ENCODE measurements around the gene DNM1.

The DNM1 gene

DNA sequence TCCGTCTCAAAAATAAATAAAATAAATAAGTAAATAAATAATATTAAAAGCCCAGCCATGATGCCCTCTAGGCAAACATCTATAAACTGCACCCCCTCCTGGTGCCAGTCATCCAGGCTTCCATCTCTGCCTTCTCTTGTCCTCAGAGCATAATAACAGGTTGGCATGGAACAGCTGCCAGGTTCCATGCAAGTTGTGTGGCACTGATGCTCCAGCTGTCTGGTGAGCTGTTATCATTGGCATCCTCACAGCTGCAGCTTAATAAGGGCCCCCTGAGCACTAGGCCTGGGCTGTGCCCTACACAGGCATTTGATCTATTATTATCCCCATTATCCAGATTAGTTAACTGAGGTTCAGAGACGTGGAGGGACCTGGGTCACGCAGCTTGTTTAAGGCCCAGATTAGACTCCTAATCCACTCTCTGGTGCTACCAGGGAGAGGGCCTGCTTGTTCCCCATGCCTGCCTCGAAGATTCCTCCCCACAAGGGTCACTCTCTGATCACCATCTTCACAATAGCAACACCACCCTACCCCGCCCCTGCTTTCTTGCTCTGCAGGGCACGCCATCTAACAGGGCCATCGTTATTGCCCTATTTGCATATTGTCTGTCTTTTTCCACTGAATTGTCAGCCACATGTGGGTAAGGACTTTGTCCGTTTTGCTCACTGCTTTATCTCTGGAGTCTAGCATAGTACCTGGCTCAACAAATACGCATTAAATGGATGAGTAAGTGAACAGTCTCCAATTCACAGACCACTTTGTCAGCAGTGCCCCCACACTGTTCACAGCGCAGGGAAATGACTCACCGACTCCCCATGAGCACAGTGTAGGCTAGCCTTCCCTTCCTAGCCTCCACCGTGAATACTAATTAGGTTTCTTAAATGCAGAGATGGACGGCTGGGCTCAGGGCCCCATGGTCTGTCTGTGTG lies 1.5 kb upstream of the DNM1 start:
- TF ChIP-seq, protein P1, sequence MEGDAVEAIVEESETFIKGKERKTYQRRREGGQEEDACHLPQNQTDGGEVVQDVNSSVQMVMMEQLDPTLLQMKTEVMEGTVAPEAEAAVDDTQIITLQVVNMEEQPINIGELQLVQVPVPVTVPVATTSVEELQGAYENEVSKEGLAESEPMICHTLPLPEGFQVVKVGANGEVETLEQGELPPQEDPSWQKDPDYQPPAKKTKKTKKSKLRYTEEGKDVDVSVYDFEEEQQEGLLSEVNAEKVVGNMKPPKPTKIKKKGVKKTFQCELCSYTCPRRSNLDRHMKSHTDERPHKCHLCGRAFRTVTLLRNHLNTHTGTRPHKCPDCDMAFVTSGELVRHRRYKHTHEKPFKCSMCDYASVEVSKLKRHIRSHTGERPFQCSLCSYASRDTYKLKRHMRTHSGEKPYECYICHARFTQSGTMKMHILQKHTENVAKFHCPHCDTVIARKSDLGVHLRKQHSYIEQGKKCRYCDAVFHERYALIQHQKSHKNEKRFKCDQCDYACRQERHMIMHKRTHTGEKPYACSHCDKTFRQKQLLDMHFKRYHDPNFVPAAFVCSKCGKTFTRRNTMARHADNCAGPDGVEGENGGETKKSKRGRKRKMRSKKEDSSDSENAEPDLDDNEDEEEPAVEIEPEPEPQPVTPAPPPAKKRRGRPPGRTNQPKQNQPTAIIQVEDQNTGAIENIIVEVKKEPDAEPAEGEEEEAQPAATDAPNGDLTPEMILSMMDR (IDR thresholded peaks at IDR 0.05; ENCODE audit: extremely low read depth, missing control alignments), result no peak
- no peak for DNase-seq (ENCODE audit: low spot score)

DNA sequence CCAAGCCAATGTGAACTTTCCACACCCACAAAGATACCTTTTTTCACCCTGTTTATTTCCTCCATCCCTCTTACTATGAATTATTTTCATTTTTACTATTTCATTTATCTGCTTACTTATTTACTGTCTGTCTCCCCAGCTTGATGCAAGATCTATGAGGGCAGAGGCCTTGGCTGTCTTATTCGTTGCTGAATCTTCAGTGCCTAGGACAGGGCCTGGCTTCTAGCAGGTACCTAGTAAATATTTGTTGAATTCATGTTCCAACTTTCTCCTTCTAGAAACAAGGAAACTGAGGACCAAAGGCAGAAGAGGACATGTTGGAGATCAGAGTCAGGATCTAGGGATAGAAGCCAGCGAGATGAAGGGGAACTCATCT lies 543 bp upstream of the DNM1 start:
- DNase-seq (ENCODE audit: low spot score), result no peak
- TF ChIP-seq, protein P1 (IDR thresholded peaks at IDR 0.05; ENCODE audit: extremely low read depth, missing control alignments), result no peak

DNA sequence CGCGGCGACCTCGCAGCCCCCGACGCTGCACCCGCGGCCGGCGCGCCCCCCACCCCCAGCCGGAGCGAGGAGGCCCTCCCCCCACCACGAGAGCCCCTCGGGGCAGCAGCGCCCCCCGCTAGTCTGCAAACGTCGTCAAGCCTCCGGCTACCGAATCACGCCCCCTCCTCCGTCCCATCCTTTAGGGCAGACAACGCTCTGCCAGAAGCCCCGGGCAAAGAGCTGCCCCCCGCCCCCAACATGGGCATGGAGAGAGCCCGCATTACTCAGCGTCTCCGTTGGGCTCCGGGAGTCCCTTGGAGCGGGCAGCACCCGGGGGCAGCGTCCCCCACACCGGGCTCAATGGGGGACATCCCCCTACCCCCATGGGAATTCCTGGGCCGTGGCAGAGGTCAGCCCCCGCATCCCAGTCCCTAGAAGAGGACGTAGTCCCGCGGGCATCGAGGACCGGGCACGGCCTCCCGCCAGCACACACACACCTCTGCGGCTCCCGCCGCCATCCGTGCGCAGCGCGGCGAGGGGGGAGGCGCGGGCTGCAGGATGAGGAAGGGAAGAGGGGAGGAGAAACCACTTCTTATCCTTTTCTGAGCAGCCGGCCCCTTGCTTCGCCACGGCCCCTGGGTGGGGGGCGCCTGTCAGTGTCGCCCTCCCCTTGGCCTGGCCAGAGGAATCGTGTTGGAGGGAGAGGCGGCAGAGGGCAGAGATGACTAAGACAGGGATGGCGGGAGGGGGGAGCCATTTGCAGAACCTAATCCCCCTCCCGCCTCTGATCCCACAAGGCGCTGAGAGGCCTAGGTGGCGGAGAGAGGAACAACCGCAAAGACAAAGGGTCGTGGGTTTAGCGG lies 750 bp downstream of the DNM1 start:
- TF ChIP-seq, protein P1 (IDR thresholded peaks at IDR 0.05; ENCODE audit: extremely low read depth, missing control alignments), result no peak
- DNase-seq (ENCODE audit: low spot score), result peak; percentile 50

DNA sequence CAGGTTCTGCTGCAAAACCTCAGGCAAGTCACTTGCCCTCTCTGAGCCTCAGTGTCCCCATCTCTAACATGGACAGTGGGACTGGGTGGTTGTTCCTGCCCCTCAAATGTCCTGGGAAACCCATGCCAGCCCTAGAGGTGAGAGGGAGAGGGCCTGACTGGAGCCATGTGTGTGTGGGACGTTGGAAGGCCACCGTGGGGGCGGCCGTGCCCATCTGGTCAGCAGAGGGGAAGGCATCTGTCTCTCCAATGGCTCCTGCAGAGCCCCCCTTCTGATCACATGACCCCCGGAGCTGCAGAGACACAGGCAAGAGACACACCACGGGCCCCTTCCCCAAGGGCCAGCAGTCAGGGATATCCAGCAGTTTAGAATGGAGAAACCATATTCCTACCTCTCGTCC lies 1.7 kb downstream of the DNM1 start:
- DNase-seq (ENCODE audit: low spot score), result no peak
- TF ChIP-seq, protein P1 (IDR thresholded peaks at IDR 0.05; ENCODE audit: extremely low read depth, missing control alignments), result no peak

DNA sequence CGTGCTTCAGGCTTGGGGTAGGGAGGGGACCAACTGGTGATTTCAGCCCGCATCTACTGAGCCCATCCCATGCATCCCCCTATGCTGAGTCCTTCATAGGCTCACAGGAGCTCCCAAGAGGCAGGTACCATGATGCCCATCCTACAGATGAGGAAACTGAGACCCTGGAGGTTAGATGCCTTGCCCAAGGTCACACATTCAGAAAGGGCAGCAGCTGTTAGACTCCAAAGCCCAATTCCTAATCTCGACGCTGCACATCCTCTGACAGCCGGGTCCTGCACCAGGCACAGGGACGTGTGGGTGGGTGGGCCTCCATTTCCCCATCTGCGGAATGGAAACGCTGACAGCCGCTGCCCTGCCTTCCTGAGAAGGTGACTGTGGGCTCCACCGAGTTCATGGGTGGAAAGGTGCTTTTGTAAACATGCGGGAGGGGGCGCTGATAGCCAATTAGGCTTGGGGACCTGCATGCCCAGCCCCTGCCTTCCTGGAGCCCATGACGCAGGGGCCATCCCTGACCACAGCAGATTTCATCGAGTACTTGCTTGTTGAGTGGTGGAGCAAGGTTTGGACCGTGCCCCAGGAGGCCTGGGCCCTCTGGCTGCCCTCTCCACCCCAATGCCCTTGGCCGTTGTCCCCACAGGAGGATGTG lies 2.2 kb downstream of the DNM1 start:
- TF ChIP-seq, protein P1 (IDR thresholded peaks at IDR 0.05; ENCODE audit: extremely low read depth, missing control alignments), result no peak
- DNase-seq (ENCODE audit: low spot score), result no peak

DNA sequence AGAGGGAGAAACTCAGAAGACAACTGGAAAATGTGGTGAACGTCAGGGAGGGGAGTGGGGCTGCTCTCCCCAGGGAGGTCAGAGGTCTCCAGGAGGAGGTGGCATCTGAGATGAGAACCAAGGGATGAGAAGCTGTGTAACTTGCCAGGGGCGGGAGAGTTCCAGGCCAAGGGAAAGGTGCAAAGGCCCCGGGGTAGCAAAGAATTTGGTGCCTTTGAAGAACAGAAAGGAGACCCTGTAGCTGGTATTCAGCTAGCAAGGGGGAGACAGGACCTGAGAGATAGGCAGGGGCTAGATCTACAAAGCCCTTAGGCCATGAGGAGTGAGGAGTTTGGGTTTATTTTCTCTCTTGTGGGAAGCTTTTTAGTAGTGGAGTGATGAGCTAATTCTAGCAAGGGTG lies 3.3 kb downstream of the DNM1 start:
- DNase-seq (ENCODE audit: low spot score), result no peak
- TF ChIP-seq, protein P1 (IDR thresholded peaks at IDR 0.05; ENCODE audit: extremely low read depth, missing control alignments), result no peak

All from GM20000 (cell line).